Vagina (tissue), 2 donors: ENCODE results near the gene CREB3L2. TPM values are rescaled to one million over a fixed set of nuclear protein-coding genes. Genes with fewer than 3 reads are reported as not detected.

Source experiments
- DNase-seq, 2 donors: peaks; one replicate each; pipeline ENCODE4 v3.0.0-alpha.2; 2017; ENCODE audit errors: extremely low spot score in 2 of 2
- H3K27ac ChIP-seq: fragments of 200-600 bp; sonication (generic); one replicate; pipeline ENCODE4 v1.5.1; 2019
- H3K27me3 ChIP-seq: fragments of 200-600 bp; sonication (generic); one replicate; pipeline ENCODE4 v1.5.1; 2019
- H3K36me3 ChIP-seq, 2 donors: fragments of 200-600 bp; sonication (generic); one replicate each; pipeline ENCODE4 v1.5.1; 2017 to 2019
- H3K4me1 ChIP-seq: fragments of 200-600 bp; sonication (generic); one replicate; pipeline ENCODE4 v1.5.1; 2019
- H3K4me3 ChIP-seq, 2 donors: fragments of 200-600 bp; sonication (generic); 1 replicate in 1 of 2; 2 replicates in 1 of 2; pipeline ENCODE4 v1.5.1; 2016 to 2019
- H3K9me3 ChIP-seq: fragments of 200-600 bp; sonication (generic); one replicate; pipeline ENCODE4 v1.5.1; 2019
- POLR2A ChIP-seq, 2 donors: fragments of 450-650 bp; IDR thresholded peaks; one replicate each; pipeline ENCODE4 v1.6.1; 2017; ENCODE audit warnings: antibody characterized with exemption in 2 of 2, mild to moderate bottlenecking in 2 of 2, moderate library complexity in 2 of 2
- POLR2AphosphoS5 ChIP-seq, 2 donors: sonication (generic); formaldehyde crosslinking; IDR thresholded peaks; one replicate each; pipeline ENCODE4 v1.9.0; 2017; ENCODE audit warnings: antibody characterized with exemption in 2 of 2, mild to moderate bottlenecking in 2 of 2, low read depth in 1 of 2; ENCODE audit not compliant: insufficient read depth in 1 of 2
- intact Hi-C: fragments of 100-400 bp; cut with DNase I; formaldehyde crosslinking; loops from one replicate; pipeline ENCODE4 v1.15.1; 2023
- total RNA-seq: library from RNA; depleted of rRNA; stranded (reverse); fragments of >200 nt; gene quantifications from one replicate; pipeline ENCODE4 v1.2.3, GENCODE V29; 2016
- TF ChIP-seq, protein P1 (sequence below), 3 experiments: fragments of 450-650 bp in 2 of 3; fragments of 200-600 bp in 1 of 3; sonication (generic) in 1 of 3; IDR thresholded peaks; one replicate each; pipeline ENCODE4 v1.5.1; 2017 to 2019; ENCODE audit warnings: antibody characterized with exemption in 3 of 3, mild to moderate bottlenecking in 2 of 3, moderate library complexity in 2 of 3

The CREB3L2 gene
- total RNA-seq, 1 donor from 2014 or later = 28.7 TPM

GRCh38 chr7:138006106-138006505 is 4.2 kb upstream of the CREB3L2 start:
- Histone ChIP-seq H3K4me3 (no peak overlapping the region), H3K9me3 (no peaks in the 10 kb centered on the region), H3K36me3 (no peaks in the 10 kb centered on the region), H3K27ac (no peak overlapping the region), H3K4me1 (no peaks in the 10 kb centered on the region), H3K27me3 (no peaks in the 10 kb centered on the region)
- DNase-seq = no peak
- intact Hi-C loops = no loop called here
- TF ChIP-seq, protein P1, sequence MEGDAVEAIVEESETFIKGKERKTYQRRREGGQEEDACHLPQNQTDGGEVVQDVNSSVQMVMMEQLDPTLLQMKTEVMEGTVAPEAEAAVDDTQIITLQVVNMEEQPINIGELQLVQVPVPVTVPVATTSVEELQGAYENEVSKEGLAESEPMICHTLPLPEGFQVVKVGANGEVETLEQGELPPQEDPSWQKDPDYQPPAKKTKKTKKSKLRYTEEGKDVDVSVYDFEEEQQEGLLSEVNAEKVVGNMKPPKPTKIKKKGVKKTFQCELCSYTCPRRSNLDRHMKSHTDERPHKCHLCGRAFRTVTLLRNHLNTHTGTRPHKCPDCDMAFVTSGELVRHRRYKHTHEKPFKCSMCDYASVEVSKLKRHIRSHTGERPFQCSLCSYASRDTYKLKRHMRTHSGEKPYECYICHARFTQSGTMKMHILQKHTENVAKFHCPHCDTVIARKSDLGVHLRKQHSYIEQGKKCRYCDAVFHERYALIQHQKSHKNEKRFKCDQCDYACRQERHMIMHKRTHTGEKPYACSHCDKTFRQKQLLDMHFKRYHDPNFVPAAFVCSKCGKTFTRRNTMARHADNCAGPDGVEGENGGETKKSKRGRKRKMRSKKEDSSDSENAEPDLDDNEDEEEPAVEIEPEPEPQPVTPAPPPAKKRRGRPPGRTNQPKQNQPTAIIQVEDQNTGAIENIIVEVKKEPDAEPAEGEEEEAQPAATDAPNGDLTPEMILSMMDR (IDR thresholded peaks at IDR 0.05) = no peak
- TF ChIP-seq POLR2A (IDR thresholded peaks at IDR 0.05) (no peak), POLR2AphosphoS5 (IDR thresholded peaks at IDR 0.05; ENCODE audit: insufficient read depth in 1 of 2, low read depth in 1 of 2) (no peak)

- DNase-seq = no peak
- Histone ChIP-seq H3K27me3 (no peaks in the 10 kb centered on the region), H3K4me3 (no peak overlapping the region), H3K4me1 (peaks cover 9% of the 10 kb centered on the region), H3K27ac (no peak overlapping the region), H3K9me3 (no peaks in the 10 kb centered on the region), H3K36me3 (no peaks in the 10 kb centered on the region)
- TF ChIP-seq, protein P1 (IDR thresholded peaks at IDR 0.05) = no peak
- TF ChIP-seq POLR2AphosphoS5 (IDR thresholded peaks at IDR 0.05; ENCODE audit: insufficient read depth in 1 of 2, low read depth in 1 of 2) (no peak), POLR2A (IDR thresholded peaks at IDR 0.05) (no peak)
- intact Hi-C loops = no loop called here
Measured at GRCh38 chr7:138004936-138005335, 3.0 kb upstream of the CREB3L2 start.

- Histone ChIP-seq H3K27ac (no peak overlapping the region), H3K27me3 (no peaks in the 10 kb centered on the region), H3K9me3 (no peaks in the 10 kb centered on the region), H3K4me3 (no peak overlapping the region), H3K36me3 (no peaks in the 10 kb centered on the region), H3K4me1 (peaks cover 17% of the 10 kb centered on the region)
- no peak for DNase-seq
- no peak for TF ChIP-seq POLR2AphosphoS5 (IDR thresholded peaks at IDR 0.05; ENCODE audit: insufficient read depth in 1 of 2, low read depth in 1 of 2)
- TF ChIP-seq POLR2A (IDR thresholded peaks at IDR 0.05) = no peak
- TF ChIP-seq, protein P1 (IDR thresholded peaks at IDR 0.05) = no peak
- intact Hi-C loops = no loop called here
Measured at GRCh38 chr7:138004046-138004445, 2.2 kb upstream of the CREB3L2 start.

DNA sequence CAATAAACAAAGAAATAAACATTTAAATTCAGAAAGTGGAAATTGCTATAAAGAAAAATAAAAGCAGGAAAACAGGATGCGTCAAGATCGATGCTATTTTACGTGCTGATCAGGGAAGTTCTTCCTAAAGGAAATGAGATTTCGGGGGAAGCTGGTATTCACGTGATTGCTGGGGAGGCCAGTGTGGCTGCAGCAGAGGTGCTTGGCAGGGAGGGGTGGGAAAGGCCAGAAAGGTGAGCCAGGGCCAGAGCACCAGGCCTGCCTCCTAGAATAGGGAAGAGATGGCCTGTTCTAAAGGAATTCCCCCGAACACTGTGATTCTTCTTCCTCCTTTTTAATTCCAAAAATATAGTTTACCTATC is 923 bp upstream of the CREB3L2 start:
- Histone ChIP-seq H3K4me3 (no peak overlapping the region), H3K36me3 (no peaks in the 10 kb centered on the region), H3K27me3 (no peaks in the 10 kb centered on the region), H3K4me1 (peaks cover 29% of the 10 kb centered on the region), H3K9me3 (no peaks in the 10 kb centered on the region), H3K27ac (peak overlapping the region; percentile 21)
- intact Hi-C loops = no loop called here
- DNase-seq = peak in 1 of 2 donors; percentile 85
- TF ChIP-seq, protein P1 (IDR thresholded peaks at IDR 0.05) = no peak
- TF ChIP-seq POLR2AphosphoS5 (IDR thresholded peaks at IDR 0.05; ENCODE audit: insufficient read depth in 1 of 2, low read depth in 1 of 2) (no peak), POLR2A (IDR thresholded peaks at IDR 0.05) (no peak)

GRCh38 chr7:138002096-138002827 is 376 bp upstream of the CREB3L2 start:
- DNase-seq = peak; percentile 100
- Histone ChIP-seq H3K36me3 (no peaks in the 10 kb centered on the region), H3K4me1 (peaks cover 35% of the 10 kb centered on the region), H3K27me3 (no peaks in the 10 kb centered on the region), H3K27ac (peak overlapping the region; percentile 93), H3K9me3 (no peaks in the 10 kb centered on the region), H3K4me3 (peak overlapping the region; percentile 81 to 98)
- TF ChIP-seq, protein P1 (IDR thresholded peaks at IDR 0.05) = peak; percentile 70 to 81 (median 73)
- TF ChIP-seq POLR2A (IDR thresholded peaks at IDR 0.05) (no peak), POLR2AphosphoS5 (IDR thresholded peaks at IDR 0.05; ENCODE audit: insufficient read depth in 1 of 2, low read depth in 1 of 2) (peak; percentile 69 to 95)
- intact Hi-C loops = no loop called here
